Fibroblast of skin of right quadriceps (primary cell): ENCODE data around the gene FAM89A.
"Not testable (repeated sequence)": the region's sequence is repeated elsewhere in the genome, so short reads cannot be mapped to it uniquely, and the experiment has no call there.

Experiments used
- DNase-seq: peaks from one replicate; pipeline ENCODE4 v3.0.0-alpha.2; 2013

The FAM89A gene

DNA sequence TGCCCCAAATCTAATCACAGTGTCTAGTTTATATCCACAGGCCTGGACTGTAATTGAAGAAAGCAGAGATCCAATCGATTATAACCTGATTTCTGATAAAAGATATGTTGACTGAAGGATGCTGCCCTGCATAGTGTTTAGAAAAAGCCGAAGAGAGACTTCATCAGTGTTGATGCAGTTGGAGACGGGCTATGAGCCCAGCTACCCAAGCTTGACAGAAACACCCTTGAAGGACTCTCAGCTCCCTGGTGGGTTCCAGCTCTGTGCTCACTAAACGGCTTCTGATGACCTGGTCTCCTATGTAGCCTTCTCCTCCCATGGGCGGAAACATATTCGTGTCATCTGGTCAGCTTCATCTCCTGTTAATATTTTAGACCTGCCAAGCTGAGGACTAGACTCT is 10.2 kb downstream of the FAM89A start:
- no peak for DNase-seq

DNA sequence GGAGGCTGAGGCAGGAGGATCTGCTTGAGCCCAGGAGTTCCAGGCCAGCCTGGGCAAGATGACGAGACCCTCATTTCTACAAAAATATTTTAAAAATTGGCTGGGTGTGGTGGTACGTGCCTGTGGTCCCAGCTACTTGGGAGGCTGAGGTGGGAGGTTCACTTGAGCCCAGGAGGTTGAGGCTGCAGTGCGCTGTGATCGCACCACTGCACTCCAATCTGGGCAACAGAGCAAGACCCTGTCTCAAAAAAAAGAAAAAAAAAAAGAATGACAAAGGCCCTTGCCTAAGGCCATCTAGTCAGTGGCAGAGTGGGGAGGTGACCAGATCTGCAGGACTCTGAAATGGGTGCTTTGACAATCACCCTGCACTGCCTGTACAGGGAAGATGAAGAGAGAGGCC is 10.8 kb downstream of the FAM89A start:
- not testable (repeated sequence) for DNase-seq

DNA sequence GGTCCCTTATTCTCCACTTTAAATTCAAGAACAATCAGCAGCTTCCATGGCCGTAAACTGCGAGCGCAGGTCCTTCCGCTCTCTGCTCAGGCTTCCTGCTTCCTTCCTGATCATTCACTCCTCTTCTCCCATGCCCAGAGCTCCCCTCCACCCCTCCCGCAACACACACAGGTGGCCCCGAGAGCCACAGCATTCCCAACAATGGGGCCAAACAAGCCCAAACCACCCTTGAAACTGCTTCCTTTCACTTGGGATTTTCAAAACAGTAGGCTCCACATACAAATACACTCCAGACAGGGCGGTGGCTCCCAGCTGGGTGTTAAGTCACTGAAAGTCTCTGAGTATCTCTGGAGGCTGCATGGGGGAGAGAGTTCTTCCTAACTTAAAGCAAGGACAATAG is 11.4 kb downstream of the FAM89A start:
- DNase-seq = no peak

- no peak for DNase-seq
Measured at GRCh38 chr1:231027971-231028370, 12.1 kb downstream of the FAM89A start.

- no peak for DNase-seq
Measured at GRCh38 chr1:231027136-231027925, 12.7 kb downstream of the FAM89A start.

DNA sequence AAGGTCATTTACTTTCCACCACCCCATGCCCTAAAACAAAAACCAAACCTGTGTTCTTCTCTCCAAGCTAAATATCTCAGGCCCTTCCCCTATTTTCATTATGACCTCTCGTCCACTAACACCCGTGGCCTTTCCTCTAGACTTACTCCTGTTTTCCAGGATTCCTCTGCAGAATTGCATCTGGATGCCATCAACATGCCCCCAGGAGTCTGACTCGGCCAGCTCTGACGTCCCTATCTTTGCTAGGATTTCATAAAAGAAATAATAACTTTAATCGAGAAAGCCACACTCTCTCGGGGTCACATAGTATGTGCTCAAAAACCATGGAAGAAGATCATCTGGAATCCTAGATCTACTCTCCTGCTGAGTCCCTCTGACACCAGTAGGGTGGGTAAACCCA is 13.5 kb downstream of the FAM89A start:
- DNase-seq = no peak

- no peak for DNase-seq
Measured at GRCh38 chr1:231023150-231023549, 16.9 kb downstream of the FAM89A start.

DNA sequence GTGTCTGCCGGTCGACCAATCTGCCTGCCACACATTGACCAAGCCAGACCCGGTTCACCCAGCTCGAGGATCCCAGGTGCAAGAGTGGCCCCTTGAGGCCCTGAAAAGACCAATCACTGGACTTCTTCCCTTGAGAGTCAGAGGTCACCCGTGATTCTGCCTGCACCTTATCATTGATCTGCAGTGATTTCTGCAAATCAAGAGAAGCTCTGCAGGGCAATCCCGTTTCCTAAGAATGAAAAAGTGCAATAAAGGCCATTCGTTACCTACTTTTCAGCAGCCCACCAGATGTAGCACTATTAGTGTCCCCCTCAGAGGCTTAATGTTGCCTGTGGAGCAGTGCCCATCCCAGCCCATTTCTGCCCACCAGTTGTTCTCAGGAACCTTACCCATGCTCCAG is 17.5 kb downstream of the FAM89A start:
- not testable (repeated sequence) for DNase-seq

GRCh38 chr1:231021540-231022031 is 18.5 kb downstream of the FAM89A start:
- DNase-seq = no peak

- no peak for DNase-seq
Measured at GRCh38 chr1:231020816-231021215, 19.2 kb downstream of the FAM89A start.

- peak; percentile 27 for DNase-seq
Measured at GRCh38 chr1:231020139-231020601, 19.9 kb downstream of the FAM89A start.

- DNase-seq = no peak
Measured at GRCh38 chr1:231019711-231020110, 20.3 kb downstream of the FAM89A start.

DNA sequence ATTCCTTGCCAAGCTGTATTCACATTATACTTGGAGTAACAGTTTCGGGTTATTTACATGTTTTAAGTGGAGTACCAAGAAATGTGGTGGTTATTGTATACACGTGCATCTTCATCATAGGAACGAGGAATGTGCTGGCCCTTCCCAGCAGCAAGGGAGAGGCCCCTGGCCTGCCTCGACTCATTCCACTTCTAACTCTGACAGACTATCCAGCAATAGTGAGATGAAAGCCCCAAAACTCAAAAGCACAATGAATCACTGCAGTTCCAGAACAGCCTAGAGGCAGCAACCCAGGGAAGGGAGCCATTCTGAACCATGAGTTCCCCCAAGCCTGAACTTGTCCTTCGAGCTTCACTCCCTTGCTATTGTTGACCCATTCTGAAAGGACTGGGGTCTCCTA is 23.1 kb downstream of the FAM89A start:
- no peak for DNase-seq

- no peak for DNase-seq
Measured at GRCh38 chr1:231016234-231016633, 23.8 kb downstream of the FAM89A start.

- DNase-seq = no peak
Measured at GRCh38 chr1:231013391-231014015, 26.6 kb downstream of the FAM89A start.

GRCh38 chr1:231011963-231012362 is 28.1 kb downstream of the FAM89A start:
- no peak for DNase-seq

DNA sequence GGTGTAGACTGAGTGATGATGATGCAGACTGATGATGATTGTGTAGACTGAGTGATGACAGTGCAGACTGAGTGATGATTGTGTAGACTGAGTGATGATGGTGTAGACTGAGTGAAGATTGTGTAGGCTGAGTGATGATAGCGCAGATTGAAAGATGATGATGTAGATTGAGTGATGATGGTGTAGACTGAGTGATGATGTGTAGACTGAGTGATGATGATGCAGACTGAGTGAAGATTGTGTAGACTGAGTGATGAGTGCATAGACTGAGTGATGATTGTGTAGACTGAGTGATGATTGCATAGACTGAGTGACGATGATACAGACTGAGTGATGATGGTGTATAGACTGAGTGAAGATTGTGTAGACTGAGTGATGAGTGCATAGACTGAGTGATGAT is 28.7 kb downstream of the FAM89A start:
- DNase-seq = no peak

- not testable (repeated sequence) for DNase-seq
Measured at GRCh38 chr1:231007535-231007934, 32.5 kb downstream of the FAM89A start.

DNA sequence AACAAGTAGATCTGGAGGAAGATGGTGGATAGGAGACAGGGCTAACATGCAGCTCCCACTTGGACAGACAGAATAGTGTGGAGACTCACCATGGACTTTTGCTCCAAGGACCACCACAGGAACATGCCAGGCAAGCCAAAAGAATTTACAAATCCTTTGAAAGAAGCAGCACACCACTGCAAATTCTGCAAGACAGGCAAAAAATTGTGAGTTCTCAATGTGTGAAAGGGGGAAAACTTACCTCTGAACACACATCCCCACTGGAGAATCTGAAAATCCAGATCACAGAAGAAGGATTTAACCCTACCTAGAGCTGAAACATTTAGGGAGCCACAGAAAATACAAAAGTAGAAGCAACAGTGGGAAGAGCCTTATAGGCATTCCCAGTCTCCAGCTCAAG is 38.2 kb downstream of the FAM89A start:
- no peak for DNase-seq

DNA sequence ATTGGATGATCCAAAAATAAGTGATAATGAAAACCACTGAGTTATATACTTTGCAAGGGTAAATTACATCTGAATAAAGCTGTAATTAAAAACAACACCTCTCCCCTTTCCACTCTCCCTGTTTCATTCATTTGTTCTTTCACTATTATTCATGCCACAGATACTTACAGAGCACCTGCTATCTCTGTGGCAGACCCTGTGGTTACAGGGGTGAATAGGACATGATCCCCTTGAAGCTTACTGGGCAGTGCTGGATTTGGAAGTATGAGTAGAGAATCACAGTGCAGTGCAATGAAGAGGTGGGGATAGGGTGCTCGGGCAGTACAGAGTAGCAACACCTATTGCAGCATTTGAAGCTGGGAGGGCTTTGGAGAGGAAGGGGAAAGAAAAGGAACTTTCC is 39.4 kb downstream of the FAM89A start:
- no peak for DNase-seq

DNA sequence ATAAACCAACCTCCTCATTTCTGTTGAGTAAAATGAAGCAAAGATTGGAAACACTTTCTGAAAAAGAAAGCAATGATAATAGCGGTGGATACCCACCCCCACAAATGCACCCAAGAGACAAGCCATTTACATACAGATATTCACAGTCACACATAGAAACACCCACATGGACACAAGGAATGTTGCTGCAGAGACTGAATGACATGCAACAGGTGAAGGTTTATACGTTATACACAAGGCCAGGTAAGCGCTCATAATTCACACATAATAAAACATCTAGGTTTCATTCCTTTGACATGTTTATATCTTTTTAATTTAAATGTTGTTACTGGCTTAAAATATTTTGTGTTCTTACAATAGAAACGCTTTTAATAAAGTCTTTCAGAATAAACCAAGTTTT is 39.9 kb downstream of the FAM89A start:
- DNase-seq = no peak

DNA sequence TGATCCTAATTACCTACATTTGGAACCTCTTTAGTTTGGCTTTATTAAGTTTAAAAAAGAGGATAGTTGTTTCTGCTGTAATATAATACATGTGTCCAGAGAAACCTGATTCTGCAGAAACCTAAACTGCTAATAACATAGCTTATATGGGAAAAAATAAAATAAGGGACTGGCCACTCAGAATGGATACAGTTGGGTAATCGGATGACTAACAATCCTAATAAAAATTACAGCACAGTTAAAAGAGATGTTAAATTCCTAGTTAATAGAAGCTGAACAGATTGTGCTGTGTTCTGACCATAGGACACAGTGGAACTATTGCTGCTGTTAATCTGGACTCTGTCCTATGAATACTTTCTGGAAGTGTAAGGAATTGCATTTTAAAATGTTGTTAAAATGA is 45.2 kb downstream of the FAM89A start:
- DNase-seq = no peak

- no peak for DNase-seq
Measured at GRCh38 chr1:230992100-230992774, 47.8 kb downstream of the FAM89A start.

- no peak for DNase-seq
Measured at GRCh38 chr1:230987448-230987847, 52.6 kb downstream of the FAM89A start.
